Colonic mucosa (tissue), 4 donors: ENCODE measurements around the gene KRTAP19-7. TPM values are rescaled to one million over a fixed set of nuclear protein-coding genes. Genes with fewer than 3 reads are reported as not detected.

ENCODE experiments used
- DNase-seq: peaks from one replicate; pipeline ENCODE4 v3.0.0-alpha.2; 2020
- H3K27ac ChIP-seq: fragments of 200-600 bp; one replicate; pipeline ENCODE4 v1.8.0; 2021
- H3K27me3 ChIP-seq: fragments of 200-600 bp; one replicate; pipeline ENCODE4 v1.8.0; 2021
- H3K36me3 ChIP-seq: fragments of 200-600 bp; one replicate; pipeline ENCODE4 v1.8.0; 2021
- H3K4me1 ChIP-seq: fragments of 200-600 bp; one replicate; pipeline ENCODE4 v1.8.0; 2021; ENCODE audit warnings: mild to moderate bottlenecking
- H3K4me3 ChIP-seq: fragments of 200-600 bp; one replicate; pipeline ENCODE4 v1.8.0; 2021
- H3K9ac ChIP-seq, 2 donors: one replicate each; pipeline ENCODE4 v1.7.0; 2013; ENCODE audit warnings: control low read depth in 2 of 2, low read depth in 2 of 2, low read length in 2 of 2
- H3K9me3 ChIP-seq: fragments of 200-600 bp; one replicate; pipeline ENCODE4 v1.8.0; 2021
- intact Hi-C: fragments of 100-400 bp; cut with DNase I; formaldehyde crosslinking; loops from one replicate; pipeline ENCODE4 v1.14.1; 2022
- total RNA-seq, 2 donors: library from RNA; stranded (reverse); fragmentation: NEBNext Ultra II Directional in 1 of 2; extraction: Animal tissue kit (Norgen Biotek cat#: 25700) in 1 of 2; gene quantifications; one replicate each; pipeline ENCODE4 v1.2.1, GENCODE V29; 2021
- TF ChIP-seq, protein P1 (sequence below): fragments of 200-600 bp; IDR thresholded peaks from one replicate; pipeline ENCODE4 v1.8.0; 2022; ENCODE audit warnings: antibody characterized with exemption, mild to moderate bottlenecking
- donor health status: healthy.
- donor health status: DM: no; HTN: no; CAD: no.
- donor health status: DM: no; HTN: no; CAD: no.

The KRTAP19-7 gene
- total RNA-seq, 2 donors from 2014 or later = not detected

DNA sequence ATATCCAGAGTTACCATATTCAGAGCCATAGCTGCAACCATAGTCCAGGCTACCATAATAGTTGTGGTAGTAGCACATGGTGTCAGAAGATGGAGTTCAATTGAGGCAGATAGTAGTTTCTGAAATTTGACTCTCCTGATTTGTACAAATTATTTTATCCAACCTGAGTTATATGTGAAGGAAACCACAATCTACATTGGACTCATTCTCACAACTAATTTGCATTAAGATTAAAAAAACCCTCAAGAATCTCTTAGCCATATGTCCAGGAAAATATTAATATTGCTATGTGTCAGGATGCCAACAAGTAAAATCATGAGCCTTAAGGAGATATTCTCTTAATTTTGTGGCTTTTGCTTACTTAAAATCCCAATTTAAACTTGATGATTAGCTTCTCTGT lies 29.2 kb upstream of the KRTAP19-7 start, which contains the start of gene KRTAP22-2:
TSS of gene KRTAP22-2 (minus strand) at position 101 of the 400 bp plus-strand sequence.
- intact Hi-C loops = no loop called here
- H3K9ac ChIP-seq = no peak within 1 kb of the TSS
- no peak within 1 kb of the TSS for H3K4me3 ChIP-seq
- no peaks in the 10 kb centered on the region for H3K4me1 ChIP-seq
- DNase-seq = no peak
- TF ChIP-seq, protein P1, sequence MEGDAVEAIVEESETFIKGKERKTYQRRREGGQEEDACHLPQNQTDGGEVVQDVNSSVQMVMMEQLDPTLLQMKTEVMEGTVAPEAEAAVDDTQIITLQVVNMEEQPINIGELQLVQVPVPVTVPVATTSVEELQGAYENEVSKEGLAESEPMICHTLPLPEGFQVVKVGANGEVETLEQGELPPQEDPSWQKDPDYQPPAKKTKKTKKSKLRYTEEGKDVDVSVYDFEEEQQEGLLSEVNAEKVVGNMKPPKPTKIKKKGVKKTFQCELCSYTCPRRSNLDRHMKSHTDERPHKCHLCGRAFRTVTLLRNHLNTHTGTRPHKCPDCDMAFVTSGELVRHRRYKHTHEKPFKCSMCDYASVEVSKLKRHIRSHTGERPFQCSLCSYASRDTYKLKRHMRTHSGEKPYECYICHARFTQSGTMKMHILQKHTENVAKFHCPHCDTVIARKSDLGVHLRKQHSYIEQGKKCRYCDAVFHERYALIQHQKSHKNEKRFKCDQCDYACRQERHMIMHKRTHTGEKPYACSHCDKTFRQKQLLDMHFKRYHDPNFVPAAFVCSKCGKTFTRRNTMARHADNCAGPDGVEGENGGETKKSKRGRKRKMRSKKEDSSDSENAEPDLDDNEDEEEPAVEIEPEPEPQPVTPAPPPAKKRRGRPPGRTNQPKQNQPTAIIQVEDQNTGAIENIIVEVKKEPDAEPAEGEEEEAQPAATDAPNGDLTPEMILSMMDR = no peak
- H3K27me3 ChIP-seq = no peaks in the 10 kb centered on the region
- no peaks in the 10 kb centered on the region for H3K9me3 ChIP-seq
- no peaks in the 10 kb centered on the region for H3K36me3 ChIP-seq
- no peak within 1 kb of the TSS for H3K27ac ChIP-seq

DNA sequence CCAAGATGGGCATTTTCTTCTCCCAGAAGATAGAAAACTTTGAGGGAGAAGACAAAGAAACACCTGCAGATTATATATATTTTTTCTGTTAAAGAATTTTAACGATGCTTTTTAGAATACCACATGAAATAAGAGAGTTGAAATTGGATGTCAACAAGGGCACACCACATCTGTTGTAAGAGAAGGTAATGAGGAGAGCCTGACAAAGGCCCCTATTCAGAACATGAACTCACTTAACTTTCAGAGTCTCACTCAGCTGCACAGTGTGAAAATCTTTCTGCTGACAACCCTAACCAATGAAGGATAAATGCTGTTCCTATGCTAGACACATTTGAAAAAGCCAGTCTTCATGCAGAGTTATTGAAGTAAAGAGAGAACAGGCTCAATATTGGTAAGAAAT lies 21.8 kb upstream of the KRTAP19-7 start:
- H3K4me3 ChIP-seq = no peak overlapping the region
- no peaks in the 10 kb centered on the region for H3K9me3 ChIP-seq
- intact Hi-C loops = no loop called here
- no peak for DNase-seq
- H3K9ac ChIP-seq = no peak overlapping the region
- TF ChIP-seq, protein P1 = no peak
- no peaks in the 10 kb centered on the region for H3K27me3 ChIP-seq
- H3K27ac ChIP-seq = no peak overlapping the region
- no peaks in the 10 kb centered on the region for H3K36me3 ChIP-seq
- H3K4me1 ChIP-seq = no peaks in the 10 kb centered on the region

DNA sequence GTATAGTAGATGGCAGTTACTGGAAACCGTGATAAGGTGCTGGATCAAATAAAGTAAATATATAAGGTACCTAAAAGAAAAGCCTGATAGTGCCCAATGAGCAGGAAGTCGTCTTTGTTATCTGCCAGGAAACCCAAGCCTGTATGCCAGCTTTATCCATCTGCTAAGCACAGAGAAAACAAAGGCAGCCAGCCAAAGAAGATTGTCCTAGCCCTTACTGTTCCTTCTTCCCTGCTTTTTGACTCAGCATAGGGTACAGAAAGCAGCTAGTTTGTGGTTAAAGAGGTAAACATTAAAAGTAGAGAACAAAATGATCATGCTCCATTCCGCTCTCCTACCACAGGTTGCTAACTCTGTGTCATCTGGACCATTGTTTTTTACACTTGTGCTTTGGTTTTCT lies 19.0 kb upstream of the KRTAP19-7 start:
- Histone ChIP-seq H3K9me3 (no peaks in the 10 kb centered on the region), H3K9ac (no peak overlapping the region), H3K27me3 (no peaks in the 10 kb centered on the region), H3K36me3 (no peaks in the 10 kb centered on the region), H3K4me1 (no peaks in the 10 kb centered on the region), H3K27ac (no peak overlapping the region), H3K4me3 (no peak overlapping the region)
- intact Hi-C loops = no loop called here
- TF ChIP-seq, protein P1 = no peak
- no peak for DNase-seq

DNA sequence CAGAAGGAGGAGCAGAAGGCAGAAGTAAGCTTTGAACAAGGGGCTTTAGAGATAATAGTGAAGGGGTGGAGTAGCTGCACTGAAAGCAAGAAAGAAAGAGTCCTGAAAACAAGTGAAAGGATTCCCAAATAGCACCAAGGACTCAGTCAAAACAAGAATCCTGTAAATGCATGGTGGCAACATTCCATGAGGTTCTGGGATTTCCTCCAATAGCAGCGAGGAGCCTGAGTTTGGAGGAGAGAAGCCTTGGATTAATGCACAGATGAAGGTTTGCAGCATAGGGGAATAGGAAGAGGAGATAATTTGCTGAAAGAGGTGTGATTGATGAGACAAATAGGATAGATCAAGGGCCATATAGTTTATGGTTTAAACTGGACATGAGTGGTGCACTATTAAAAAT lies 18.2 kb upstream of the KRTAP19-7 start:
- no peak overlapping the region for H3K9ac ChIP-seq
- DNase-seq = no peak
- H3K36me3 ChIP-seq = no peaks in the 10 kb centered on the region
- intact Hi-C loops = no loop called here
- H3K9me3 ChIP-seq = no peaks in the 10 kb centered on the region
- H3K4me3 ChIP-seq = no peak overlapping the region
- H3K27ac ChIP-seq = no peak overlapping the region
- TF ChIP-seq, protein P1 = no peak
- H3K27me3 ChIP-seq = no peaks in the 10 kb centered on the region
- H3K4me1 ChIP-seq = no peaks in the 10 kb centered on the region

DNA sequence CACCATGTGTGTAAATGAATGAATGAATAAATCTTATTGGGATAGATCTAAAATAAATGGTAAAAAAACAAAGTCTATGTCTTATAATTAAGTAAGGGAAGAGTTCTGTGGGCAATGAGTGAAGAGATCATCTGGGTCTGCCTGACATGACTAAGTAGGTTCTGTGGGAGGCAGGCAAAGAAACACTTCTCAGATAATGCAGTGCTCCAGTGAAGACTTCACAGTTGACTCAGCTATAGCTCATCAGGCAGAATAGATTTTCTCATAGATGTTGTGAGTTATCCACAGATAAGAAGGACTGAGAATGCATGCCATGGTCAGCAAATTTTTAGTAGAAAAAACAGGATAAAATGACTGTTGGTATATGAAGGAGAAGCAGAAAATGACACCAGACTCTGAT lies 16.7 kb upstream of the KRTAP19-7 start:
- H3K4me1 ChIP-seq = no peaks in the 10 kb centered on the region
- H3K27ac ChIP-seq = no peak overlapping the region
- no peak for DNase-seq
- H3K27me3 ChIP-seq = no peaks in the 10 kb centered on the region
- TF ChIP-seq, protein P1 = no peak
- H3K9ac ChIP-seq = no peak overlapping the region
- H3K36me3 ChIP-seq = no peaks in the 10 kb centered on the region
- intact Hi-C loops = no loop called here
- H3K4me3 ChIP-seq = no peak overlapping the region
- no peaks in the 10 kb centered on the region for H3K9me3 ChIP-seq

DNA sequence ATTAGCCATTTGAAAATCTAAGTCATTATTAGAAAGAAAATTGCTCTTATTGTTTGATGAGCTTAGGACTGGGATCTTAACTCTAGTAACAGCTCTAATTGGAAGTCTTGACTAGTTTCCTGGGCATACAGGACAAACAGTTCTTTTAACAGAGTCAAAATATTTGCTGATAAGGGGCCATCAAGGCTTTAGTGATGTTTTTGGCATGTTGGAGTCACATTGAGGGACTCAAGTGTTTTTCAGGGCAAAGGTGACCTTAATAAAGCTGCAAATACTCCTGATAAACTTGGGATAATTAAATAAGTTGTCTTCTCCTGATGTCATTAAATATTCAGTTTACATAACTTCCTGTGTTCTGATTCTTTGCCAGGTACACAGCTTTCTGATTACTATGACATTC lies 6.5 kb upstream of the KRTAP19-7 start:
- intact Hi-C loops = no loop called here

More for the DNA sequence above, 6.5 kb upstream of the KRTAP19-7 start:
- DNase-seq = no peak
- TF ChIP-seq, protein P1 = no peak
- no peaks in the 10 kb centered on the region for H3K4me1 ChIP-seq
- H3K4me3 ChIP-seq = no peak overlapping the region
- no peaks in the 10 kb centered on the region for H3K27me3 ChIP-seq
- no peaks in the 10 kb centered on the region for H3K36me3 ChIP-seq
- no peak overlapping the region for H3K9ac ChIP-seq
- H3K9me3 ChIP-seq = no peaks in the 10 kb centered on the region
- H3K27ac ChIP-seq = no peak overlapping the region
